Activated naive CD8-positive, alpha-beta T cell treated with anti-CD3 and anti-CD28 coated beads for 36 hours (primary cell): ENCODE results near the gene PCBP1. TPM values are rescaled to one million over a fixed set of nuclear protein-coding genes. Genes with fewer than 3 reads are reported as not detected.
"Not testable (repeated sequence)": the region's sequence is repeated elsewhere in the genome, so short reads cannot be mapped to it uniquely, and the experiment has no call there.

ENCODE experiments used
- DNase-seq: peaks from one replicate; pipeline ENCODE4 v3.0.0; 2021
- H3K27ac Mint-ChIP-seq: one replicate; pipeline ENCODE4 v1.8.0; 2022; ENCODE audit warnings: mild to moderate bottlenecking, moderate library complexity, mixed read lengths
- H3K27me3 Mint-ChIP-seq: one replicate; pipeline ENCODE4 v1.8.0; 2022; ENCODE audit warnings: mild to moderate bottlenecking, mixed read lengths
- H3K36me3 Mint-ChIP-seq: one replicate; pipeline ENCODE4 v1.8.0; 2021; ENCODE audit warnings: mild to moderate bottlenecking, mixed read lengths
- H3K4me1 Mint-ChIP-seq: one replicate; pipeline ENCODE4 v1.8.0; 2021; ENCODE audit warnings: mixed read lengths
- H3K4me3 Mint-ChIP-seq: one replicate; pipeline ENCODE4 v1.8.0; 2022; ENCODE audit warnings: mild to moderate bottlenecking, moderate library complexity, mixed read lengths
- H3K9me3 Mint-ChIP-seq: one replicate; pipeline ENCODE4 v1.8.0; 2022; ENCODE audit warnings: mixed read lengths
- total RNA-seq, 2 experiments: library from RNA; stranded (reverse); gene quantifications; one replicate each; pipeline ENCODE4 v1.2.3, GENCODE V29; 2021

The PCBP1 gene
- total RNA-seq, 2 experiments from 2014 or later: 449 to 455 TPM

DNA sequence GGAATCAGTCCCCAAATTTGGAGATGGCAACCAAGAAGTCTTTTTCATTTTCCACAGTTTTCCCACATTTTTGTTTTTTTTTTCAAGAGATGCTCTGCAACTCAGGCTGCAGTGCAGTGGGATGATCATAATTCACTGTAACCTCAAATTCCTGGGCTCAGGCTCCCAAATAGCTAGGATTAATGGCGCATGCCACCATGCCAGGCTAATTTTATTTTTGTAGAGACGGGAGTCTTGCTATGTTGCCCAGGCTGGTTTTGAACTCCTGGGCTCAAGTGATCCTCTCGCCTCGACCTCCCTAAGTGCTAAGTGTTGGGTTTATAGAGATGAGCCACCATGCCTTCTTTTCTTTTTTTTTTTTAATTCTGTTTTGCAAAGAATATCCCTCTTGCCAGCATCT is 35.2 kb downstream of the PCBP1 start:
- H3K36me3 Mint-ChIP-seq: peaks cover 14% of the 10 kb centered on the region
- no peak overlapping the region for H3K4me3 Mint-ChIP-seq
- H3K27me3 Mint-ChIP-seq: no peaks in the 10 kb centered on the region

DNA sequence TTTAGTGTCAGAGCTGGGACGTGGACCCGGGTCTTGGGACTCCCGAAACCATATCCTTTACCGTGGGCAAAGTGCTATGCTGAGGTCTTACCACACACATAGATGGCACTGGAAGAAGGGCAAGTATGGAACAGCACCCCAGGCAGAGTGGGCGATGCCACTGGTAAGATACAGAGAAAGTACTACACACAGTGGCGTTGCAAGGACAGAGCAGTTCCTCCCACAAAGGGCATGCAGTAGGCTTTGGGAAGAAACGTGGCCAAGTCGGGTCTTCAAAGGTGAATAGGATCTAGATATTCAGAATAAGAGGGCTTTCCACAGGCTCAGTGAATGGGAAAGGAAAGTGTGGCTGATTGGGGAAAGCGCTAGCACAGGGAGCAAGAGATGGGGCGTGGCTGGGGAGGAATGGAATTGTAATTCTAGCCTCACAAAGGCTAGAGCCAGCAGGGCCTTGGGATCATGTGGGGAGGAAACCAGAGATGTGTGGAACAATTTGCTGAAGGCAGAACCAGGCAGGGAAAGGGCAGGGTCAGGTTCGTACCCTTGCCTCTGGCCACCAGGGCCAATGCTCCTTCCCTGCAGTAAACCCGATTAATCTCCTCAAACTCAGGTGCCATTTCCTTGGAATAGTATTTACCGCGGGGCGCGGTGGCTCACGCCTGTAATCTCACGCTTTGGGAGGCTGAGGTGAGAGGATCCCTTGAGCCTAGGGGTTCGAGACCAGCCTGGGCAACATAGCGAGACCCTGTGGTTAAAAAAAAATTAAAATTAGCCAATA is 36.0 kb downstream of the PCBP1 start:
- Mint-ChIP-seq H3K27me3 (no peaks in the 10 kb centered on the region), H3K4me3 (peak overlapping the region; percentile 92), H3K36me3 (peaks cover 14% of the 10 kb centered on the region), H3K27ac (peak overlapping the region; percentile 100), H3K9me3 (no peaks in the 10 kb centered on the region), H3K4me1 (peaks cover 70% of the 10 kb centered on the region)
- DNase-seq: no peak

More for the DNA sequence above, 35.2 kb downstream of the PCBP1 start:
- H3K4me1 Mint-ChIP-seq: peaks cover 69% of the 10 kb centered on the region
- H3K27ac Mint-ChIP-seq: peak overlapping the region; percentile 100
- no peak for DNase-seq
- no peaks in the 10 kb centered on the region for H3K9me3 Mint-ChIP-seq

DNA sequence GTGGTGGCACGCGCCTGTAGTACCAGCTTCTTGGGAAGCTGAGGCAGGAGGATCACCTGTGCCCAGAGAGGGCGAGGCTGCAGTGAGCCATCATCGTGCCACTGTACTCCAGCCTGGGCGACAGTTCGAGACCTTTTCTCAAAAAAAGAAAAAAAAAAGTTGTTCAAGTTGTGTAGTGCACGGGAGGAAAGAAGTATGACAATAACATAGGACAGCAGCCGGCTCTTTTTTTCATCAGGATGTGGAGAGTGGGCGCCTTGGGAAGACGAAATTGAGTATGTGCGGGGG is 36.5 kb downstream of the PCBP1 start:
- H3K27ac Mint-ChIP-seq: peak overlapping the region; percentile 100
- peaks cover 14% of the 10 kb centered on the region for H3K36me3 Mint-ChIP-seq
- H3K4me1 Mint-ChIP-seq: peaks cover 71% of the 10 kb centered on the region
- H3K27me3 Mint-ChIP-seq: no peaks in the 10 kb centered on the region
- no peaks in the 10 kb centered on the region for H3K9me3 Mint-ChIP-seq
- no peak for DNase-seq
- peak overlapping the region; percentile 92 for H3K4me3 Mint-ChIP-seq

DNA sequence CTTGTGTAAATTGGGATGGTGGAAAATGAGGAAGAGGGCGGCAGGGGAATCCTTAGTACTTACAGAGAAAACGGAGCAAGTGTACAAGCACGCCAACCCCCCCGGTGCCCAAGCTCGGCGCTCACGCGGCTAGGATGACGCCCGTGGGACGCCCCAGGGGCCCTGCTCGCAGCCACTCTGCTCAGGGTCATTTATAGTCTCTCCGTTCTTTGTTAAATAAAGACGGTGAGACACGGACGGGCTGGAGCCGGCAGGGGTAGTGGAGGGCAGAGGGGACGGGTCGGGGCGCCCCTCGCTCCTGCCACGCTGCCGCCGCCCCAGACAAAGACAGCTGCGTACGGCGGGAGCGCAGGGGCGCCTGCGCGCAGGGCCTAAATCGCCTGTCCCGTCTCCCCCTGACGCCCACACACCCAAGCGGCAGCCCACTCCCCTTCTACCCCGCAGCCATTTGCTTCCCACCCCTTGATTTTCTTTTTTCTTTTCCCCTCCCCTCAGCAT is 37.8 kb downstream of the PCBP1 start:
- peak; percentile 65 for DNase-seq
- H3K4me3 Mint-ChIP-seq: peak overlapping the region; percentile 92
- H3K4me1 Mint-ChIP-seq: peaks cover 71% of the 10 kb centered on the region
- peaks cover 18% of the 10 kb centered on the region for H3K36me3 Mint-ChIP-seq
- no peaks in the 10 kb centered on the region for H3K27me3 Mint-ChIP-seq
- H3K27ac Mint-ChIP-seq: peak overlapping the region; percentile 100
- peaks cover 3% of the 10 kb centered on the region for H3K9me3 Mint-ChIP-seq

DNA sequence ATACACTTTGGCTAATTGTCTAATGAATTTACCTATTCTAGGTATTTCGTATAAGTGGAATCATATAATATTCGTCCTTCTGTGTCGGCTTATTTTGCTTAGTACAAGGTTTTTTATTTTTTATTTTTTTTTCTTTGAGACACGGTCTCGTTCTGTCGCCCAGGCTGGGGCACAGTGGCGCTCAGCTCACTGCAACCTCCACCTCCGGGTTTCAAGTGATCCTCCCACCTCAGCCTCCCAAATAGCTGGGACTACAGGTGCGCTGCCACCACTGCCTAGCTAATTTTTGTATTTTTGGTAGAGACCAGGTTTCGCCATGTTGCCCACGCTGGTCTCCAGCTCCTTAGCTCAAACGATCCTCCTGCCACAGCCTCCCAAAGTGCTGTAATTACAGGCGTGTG is 38.2 kb downstream of the PCBP1 start:
- DNase-seq: no peak
- Mint-ChIP-seq H3K27ac (peak overlapping the region; percentile 100), H3K9me3 (peaks cover 3% of the 10 kb centered on the region), H3K27me3 (no peaks in the 10 kb centered on the region), H3K4me3 (peak overlapping the region; percentile 92), H3K4me1 (peaks cover 73% of the 10 kb centered on the region), H3K36me3 (peaks cover 18% of the 10 kb centered on the region)

DNA sequence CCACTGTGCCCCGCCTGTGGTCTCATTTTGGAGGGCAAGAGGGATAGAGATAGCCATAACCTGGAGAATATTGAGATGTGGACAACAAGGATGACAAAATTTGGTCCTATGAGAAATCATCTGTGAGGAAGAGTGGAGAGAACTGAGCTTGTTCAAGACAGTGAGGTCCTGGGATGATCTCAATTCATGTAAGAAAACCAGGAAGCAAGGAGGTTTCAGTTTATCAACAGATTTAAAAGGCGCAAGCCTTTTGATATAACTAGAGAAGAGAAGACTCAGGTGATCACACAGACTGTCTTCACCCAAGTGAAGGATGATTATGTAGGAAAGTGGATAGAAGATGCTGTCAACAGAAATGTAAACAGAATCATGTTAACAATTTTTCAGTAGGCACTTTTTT is 39.1 kb downstream of the PCBP1 start:
- Mint-ChIP-seq H3K4me1 (peaks cover 75% of the 10 kb centered on the region), H3K27ac (peak overlapping the region; percentile 100)

DNA sequence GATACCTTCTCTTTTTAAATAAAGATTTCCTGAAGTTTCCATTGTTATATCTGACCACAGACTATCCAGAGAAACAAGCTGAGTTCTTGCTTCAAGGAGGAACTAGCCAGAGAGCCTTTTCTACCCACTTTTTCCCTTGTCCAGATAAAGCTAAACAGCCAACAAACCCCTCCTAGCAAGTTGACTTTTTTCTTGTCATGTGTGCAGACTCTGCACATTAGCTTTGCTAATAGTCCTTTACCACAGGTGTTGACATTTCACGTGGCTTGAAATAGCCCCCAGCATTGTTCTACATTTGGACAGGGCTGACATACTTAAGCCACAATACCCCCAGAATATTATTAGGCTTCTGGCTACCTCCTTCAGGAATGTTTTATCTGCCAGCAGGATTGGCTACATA is 40.7 kb downstream of the PCBP1 start:
- Mint-ChIP-seq H3K27me3 (no peaks in the 10 kb centered on the region), H3K27ac (peak overlapping the region; percentile 8), H3K4me1 (peaks cover 64% of the 10 kb centered on the region), H3K4me3 (no peak overlapping the region), H3K9me3 (peaks cover 3% of the 10 kb centered on the region), H3K36me3 (peaks cover 23% of the 10 kb centered on the region)
- no peak for DNase-seq

More for the DNA sequence above, 39.1 kb downstream of the PCBP1 start:
- Mint-ChIP-seq H3K36me3 (peaks cover 18% of the 10 kb centered on the region), H3K9me3 (peaks cover 3% of the 10 kb centered on the region), H3K27me3 (no peaks in the 10 kb centered on the region), H3K4me3 (peak overlapping the region; percentile 92)
- no peak for DNase-seq

DNA sequence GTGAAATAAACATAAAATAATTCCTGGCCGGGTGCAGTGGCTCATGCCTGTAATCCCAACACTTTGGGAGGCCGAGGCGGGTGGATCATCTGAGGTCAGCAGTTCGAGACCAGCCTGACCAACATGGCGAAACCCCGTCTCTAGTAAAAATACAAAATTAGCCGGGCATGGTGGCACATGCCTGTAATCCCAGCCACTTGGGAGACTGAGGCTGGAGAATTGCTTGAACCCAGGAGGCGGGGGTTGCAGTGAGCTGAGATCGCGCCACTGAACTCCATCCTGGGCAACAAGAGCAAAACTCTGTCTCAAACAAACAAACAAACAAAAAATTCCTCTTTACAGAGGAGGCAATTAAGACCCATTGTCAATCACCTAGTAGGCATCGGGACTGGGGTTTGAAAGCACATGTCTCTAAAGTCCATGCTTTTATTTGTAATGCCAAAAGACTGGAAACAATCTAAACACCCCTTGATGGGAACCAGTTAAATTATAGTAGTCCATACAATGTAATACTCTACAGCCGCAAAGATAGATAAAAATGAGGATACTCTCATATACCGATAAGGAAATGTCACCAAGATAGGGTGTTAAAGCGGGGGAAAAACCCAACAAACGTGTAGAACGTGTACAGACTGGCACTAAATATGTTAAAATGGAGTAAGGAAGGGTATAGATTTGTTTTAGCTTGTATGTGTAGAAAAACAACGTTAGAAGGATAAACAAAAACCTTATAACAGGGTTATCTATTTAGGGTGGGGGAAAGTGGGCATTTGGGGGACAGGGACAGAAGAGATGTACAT is 44.3 kb downstream of the PCBP1 start:
- not testable (repeated sequence) for H3K9me3 Mint-ChIP-seq, DNase-seq, H3K27me3 Mint-ChIP-seq
- Mint-ChIP-seq H3K4me1 (peaks cover 71% of the 10 kb centered on the region), H3K36me3 (peaks cover 10% of the 10 kb centered on the region), H3K27ac (peak overlapping the region; percentile 93), H3K4me3 (peak overlapping the region; percentile 85)

DNA sequence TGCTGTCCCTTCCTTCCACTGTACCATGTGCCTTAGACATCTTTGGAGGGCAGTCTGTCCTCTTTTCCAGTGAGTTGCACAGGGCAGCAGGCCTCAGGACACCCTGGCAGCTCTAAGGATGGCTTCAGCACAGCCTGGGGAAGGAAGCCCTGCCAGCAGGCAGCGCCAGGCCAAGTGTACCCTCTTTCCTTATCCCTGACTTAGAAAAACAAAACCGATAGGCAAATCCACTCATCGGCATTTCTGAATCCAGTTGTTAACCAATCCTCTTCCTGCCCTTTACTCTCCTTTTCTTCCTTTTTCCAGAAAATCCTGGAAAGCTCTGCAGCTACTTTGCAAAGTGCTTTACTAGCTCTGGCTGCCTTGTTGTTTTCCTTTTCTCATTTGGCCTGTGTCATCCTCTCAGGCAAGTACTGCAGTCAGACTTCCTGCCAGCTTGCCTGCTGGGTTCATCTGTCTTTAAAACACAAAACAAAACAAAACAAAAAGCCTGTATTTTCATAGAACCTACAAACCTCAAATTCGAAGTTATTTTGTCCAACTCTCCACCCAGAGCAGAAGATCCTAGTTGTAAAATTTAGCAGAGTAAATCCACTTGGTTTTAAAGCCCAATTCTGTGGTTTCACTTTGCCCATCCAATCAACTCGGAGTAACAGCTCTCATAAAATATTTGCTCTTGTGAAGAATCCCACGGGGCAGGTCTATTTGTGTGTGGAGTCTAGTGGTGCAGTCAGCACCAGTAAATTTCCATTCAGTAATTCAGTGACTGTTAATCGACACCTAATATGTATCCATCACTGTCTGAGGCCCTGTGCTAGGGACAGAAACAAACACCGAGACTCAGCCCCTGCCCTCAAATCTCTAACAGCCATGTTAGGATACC is 45.2 kb downstream of the PCBP1 start:
- H3K4me1 Mint-ChIP-seq: peaks cover 67% of the 10 kb centered on the region
- peak overlapping the region; percentile 93 for H3K27ac Mint-ChIP-seq
- H3K4me3 Mint-ChIP-seq: peak overlapping the region; percentile 85
- no peaks in the 10 kb centered on the region for H3K27me3 Mint-ChIP-seq
- peak; percentile 35 for DNase-seq
- peaks cover 4% of the 10 kb centered on the region for H3K9me3 Mint-ChIP-seq
- H3K36me3 Mint-ChIP-seq: peaks cover 11% of the 10 kb centered on the region

DNA sequence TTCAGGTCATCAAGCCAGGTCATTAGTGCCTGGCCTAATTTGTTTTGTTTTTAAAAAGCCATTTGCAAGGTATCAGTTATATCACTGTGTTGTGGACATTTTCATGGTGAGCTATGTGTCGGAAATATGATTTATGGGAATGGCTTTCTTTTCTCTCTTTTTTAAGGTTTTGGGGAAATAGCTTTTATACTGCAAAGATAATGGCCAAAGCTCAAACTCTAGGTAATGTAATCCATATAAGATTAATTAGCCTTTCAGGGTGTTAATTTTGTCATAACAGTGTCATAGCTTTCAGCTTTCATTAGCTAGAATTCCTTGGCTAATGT is 45.8 kb downstream of the PCBP1 start:
- H3K9me3 Mint-ChIP-seq: peaks cover 4% of the 10 kb centered on the region
- H3K27me3 Mint-ChIP-seq: no peaks in the 10 kb centered on the region
- peak overlapping the region; percentile 85 for H3K4me3 Mint-ChIP-seq
- H3K27ac Mint-ChIP-seq: peak overlapping the region; percentile 93
- DNase-seq: no peak
- H3K36me3 Mint-ChIP-seq: peaks cover 11% of the 10 kb centered on the region
- H3K4me1 Mint-ChIP-seq: peaks cover 67% of the 10 kb centered on the region

DNA sequence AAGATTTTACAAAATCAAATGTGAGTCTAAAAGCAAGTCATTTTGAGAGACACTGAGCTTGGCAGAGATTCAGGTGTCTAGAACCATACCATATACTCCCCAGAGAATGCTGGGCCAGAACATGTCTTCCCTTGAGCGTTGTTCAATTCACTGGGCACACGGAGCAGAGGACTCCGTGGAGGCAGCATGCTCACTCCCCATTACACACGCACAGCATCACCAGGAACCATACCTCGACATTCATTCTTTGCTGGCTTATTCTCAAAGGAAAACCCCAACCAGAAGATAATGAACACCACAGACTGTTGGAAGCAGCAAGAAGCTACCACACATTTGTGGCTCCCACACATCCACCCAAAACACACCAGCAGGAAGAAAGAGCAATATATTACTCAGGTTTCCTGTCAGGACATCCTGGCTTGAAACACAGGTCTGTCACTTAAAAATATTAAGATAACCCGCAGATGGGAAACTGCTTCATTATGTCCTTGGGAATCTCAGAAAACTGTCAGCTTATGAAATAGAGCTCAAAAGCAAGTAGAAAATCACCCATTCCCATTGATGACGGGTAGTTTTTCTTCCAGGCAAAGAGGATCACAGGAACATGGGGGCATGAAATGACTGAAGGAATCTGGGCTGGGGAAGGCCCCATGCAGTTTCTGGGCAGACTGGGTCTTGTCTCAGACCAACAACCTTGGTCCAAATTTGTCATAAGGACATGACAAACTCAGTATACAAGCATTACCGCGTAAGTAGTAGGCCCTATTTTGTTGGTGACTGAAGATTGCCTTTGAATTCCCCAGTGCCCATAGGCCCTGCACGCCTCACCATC is 46.4 kb downstream of the PCBP1 start:
- H3K4me1 Mint-ChIP-seq: peaks cover 66% of the 10 kb centered on the region
- no peak for DNase-seq
- peak overlapping the region; percentile 93 for H3K27ac Mint-ChIP-seq
- no peaks in the 10 kb centered on the region for H3K27me3 Mint-ChIP-seq
- H3K36me3 Mint-ChIP-seq: peaks cover 11% of the 10 kb centered on the region
- H3K4me3 Mint-ChIP-seq: peak overlapping the region; percentile 85
- peaks cover 4% of the 10 kb centered on the region for H3K9me3 Mint-ChIP-seq

DNA sequence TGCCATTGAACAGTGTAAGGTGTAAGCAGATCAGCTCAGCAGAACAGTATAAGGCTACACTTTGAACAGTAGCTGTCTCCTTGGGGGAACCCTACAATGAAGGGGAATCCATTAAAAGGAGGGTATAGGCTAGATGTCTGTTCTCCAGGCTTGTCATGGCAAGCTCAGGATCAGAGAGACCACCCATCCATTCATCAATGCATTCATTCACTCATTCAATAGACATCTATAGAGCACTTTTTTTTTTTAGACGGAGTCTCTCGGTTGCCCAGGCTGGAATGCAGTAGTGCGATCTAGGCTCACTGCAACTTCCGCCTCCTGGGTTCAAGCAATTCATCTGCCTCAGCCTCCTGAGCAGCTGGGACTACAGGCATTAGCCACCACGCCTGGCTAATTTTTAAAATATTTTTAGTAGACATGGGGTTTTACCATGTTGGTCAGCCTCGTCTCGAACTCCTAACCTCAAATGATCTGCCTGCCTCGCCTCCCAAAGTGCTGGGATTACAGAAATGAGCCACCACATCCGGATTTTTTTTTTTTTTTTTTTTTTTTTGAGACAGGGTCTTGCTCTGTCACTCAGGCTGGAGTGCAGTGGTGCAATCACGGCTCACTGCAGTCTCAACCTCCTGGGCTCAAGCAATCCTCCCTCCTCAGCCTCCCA is 47.2 kb downstream of the PCBP1 start:
- H3K36me3 Mint-ChIP-seq, DNase-seq, H3K27me3 Mint-ChIP-seq, H3K9me3 Mint-ChIP-seq: not testable (repeated sequence)
- peaks cover 70% of the 10 kb centered on the region for H3K4me1 Mint-ChIP-seq
- peak overlapping the region; percentile 85 for H3K4me3 Mint-ChIP-seq
- peak overlapping the region; percentile 93 for H3K27ac Mint-ChIP-seq
